Type B pancreatic cell (in vitro differentiated cells): ENCODE results near the gene LRP11. TPM values are rescaled to one million over a fixed set of nuclear protein-coding genes. Genes with fewer than 3 reads are reported as not detected.
"Not testable (repeated sequence)": the region's sequence is repeated elsewhere in the genome, so short reads cannot be mapped to it uniquely, and the experiment has no call there.

Experiments used
- DNase-seq: peaks from one replicate; pipeline ENCODE4 v3.0.0; 2021; ENCODE audit warnings: mixed read lengths; ENCODE audit not compliant: unreplicated experiment; ENCODE audit errors: extremely low spot score
- H3K27ac Mint-ChIP-seq: 2 replicates; pipeline ENCODE4 v1.8.0; 2021; ENCODE audit warnings: mild to moderate bottlenecking, mixed read lengths
- H3K27me3 Mint-ChIP-seq: 2 replicates; pipeline ENCODE4 v1.8.0; 2021; ENCODE audit warnings: mixed read lengths
- H3K36me3 Mint-ChIP-seq: 2 replicates; pipeline ENCODE4 v1.8.0; 2021; ENCODE audit warnings: mixed read lengths
- H3K4me1 Mint-ChIP-seq: one replicate; pipeline ENCODE4 v1.8.0; 2021; ENCODE audit warnings: mixed read lengths; ENCODE audit not compliant: unreplicated experiment
- H3K4me3 Mint-ChIP-seq: 2 replicates; pipeline ENCODE4 v1.8.0; 2021; ENCODE audit warnings: mild to moderate bottlenecking, mixed read lengths
- H3K9me3 Mint-ChIP-seq: 2 replicates; pipeline ENCODE4 v1.8.0; 2021; ENCODE audit warnings: mixed read lengths
- total RNA-seq: library from RNA; stranded (reverse); gene quantifications from 2 replicates; pipeline ENCODE4 v1.2.1, GENCODE V29; 2021; ENCODE audit warnings: low replicate concordance
- TF ChIP-seq, protein P1 (sequence below): fragments of 200-600 bp; sonication (generic); conservative IDR thresholded peaks from 2 replicates; pipeline ENCODE4 v1.5.0; 2021; ENCODE audit warnings: antibody characterized with exemption, mild to moderate bottlenecking

Gene LRP11
- total RNA-seq, 1 donor from 2014 or later: 56.6 TPM

DNA sequence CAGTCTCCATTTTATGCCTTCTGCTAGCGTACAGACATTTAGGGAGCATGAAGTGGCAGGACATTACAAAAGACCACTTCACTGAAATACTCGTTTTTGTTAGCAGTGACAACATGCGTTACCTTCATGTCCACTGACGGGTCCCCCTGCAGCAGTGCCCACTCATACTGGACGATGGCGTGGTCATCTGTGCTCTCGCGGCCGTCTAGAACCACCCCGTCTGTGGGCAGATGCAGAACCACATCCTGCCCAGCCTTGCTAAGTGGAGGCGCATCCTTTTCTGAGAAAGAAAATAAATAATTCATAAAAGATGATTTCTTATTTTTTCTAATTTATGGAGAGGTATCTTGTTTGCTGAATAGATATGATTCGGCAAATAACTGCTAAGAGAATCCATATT is 11.3 kb downstream of the LRP11 start:
- H3K36me3 Mint-ChIP-seq: peaks cover 18% of the 10 kb centered on the region
- peaks cover 23% of the 10 kb centered on the region for H3K4me1 Mint-ChIP-seq
- peak overlapping the region; percentile 43 for H3K27ac Mint-ChIP-seq
- no peak for DNase-seq
- H3K4me3 Mint-ChIP-seq: no peak overlapping the region
- TF ChIP-seq, protein P1, sequence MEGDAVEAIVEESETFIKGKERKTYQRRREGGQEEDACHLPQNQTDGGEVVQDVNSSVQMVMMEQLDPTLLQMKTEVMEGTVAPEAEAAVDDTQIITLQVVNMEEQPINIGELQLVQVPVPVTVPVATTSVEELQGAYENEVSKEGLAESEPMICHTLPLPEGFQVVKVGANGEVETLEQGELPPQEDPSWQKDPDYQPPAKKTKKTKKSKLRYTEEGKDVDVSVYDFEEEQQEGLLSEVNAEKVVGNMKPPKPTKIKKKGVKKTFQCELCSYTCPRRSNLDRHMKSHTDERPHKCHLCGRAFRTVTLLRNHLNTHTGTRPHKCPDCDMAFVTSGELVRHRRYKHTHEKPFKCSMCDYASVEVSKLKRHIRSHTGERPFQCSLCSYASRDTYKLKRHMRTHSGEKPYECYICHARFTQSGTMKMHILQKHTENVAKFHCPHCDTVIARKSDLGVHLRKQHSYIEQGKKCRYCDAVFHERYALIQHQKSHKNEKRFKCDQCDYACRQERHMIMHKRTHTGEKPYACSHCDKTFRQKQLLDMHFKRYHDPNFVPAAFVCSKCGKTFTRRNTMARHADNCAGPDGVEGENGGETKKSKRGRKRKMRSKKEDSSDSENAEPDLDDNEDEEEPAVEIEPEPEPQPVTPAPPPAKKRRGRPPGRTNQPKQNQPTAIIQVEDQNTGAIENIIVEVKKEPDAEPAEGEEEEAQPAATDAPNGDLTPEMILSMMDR: no peak
- no peaks in the 10 kb centered on the region for H3K9me3 Mint-ChIP-seq
- H3K27me3 Mint-ChIP-seq: no peaks in the 10 kb centered on the region

DNA sequence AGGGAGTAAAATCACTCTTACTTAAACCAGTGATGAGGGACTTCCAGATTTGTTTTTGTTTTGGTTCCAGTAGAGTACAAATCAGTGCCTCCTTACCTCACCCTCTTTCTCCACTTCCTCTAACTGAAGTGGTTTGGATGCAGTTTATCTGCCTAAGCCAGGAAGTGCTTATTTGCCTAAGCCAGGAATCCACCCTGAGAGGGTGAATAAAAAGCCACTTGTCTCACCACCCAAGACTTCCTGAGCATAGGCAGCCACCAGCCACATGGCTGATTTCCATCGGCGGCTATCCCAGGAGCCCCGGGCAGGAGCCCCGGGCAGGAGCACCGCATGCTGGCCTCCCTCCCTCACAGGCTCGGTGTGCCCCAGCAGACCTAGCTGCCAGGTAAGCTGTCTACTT is 12.0 kb downstream of the LRP11 start:
- no peak for DNase-seq
- peak overlapping the region; percentile 43 for H3K27ac Mint-ChIP-seq
- H3K27me3 Mint-ChIP-seq: no peaks in the 10 kb centered on the region
- peaks cover 18% of the 10 kb centered on the region for H3K36me3 Mint-ChIP-seq
- H3K4me1 Mint-ChIP-seq: peaks cover 23% of the 10 kb centered on the region
- no peak overlapping the region for H3K4me3 Mint-ChIP-seq
- H3K9me3 Mint-ChIP-seq: no peaks in the 10 kb centered on the region
- TF ChIP-seq, protein P1: no peak

DNA sequence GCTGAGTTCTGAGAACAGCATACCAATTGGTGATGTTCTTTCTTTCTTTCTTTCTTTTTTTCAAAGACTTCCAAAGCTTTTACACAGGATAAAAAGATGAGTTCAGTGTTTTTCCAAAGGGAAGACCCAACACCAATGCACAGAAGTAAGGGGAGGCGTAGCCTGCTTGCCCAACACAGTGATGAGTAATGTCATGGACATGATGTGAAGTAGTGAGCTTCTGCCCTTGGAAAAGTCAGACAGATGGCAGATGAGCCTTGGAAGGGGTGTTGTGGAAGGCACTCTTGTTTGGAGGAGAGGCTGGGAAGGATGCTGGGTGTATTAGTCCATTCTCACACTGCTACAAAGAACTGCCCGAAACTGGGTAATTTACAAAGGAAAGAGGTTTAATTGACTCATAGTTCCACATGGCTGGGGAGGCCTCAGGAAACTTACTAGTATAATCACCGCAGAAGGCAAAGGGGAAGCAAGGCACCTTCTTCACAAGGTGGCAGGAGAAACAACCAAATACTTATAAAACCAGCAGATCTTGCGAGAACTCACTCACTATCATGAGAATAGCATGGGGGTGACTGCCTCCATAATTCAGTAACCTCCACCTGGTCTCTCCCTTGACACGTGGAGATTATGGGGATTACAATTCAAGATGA is 12.6 kb downstream of the LRP11 start:
- Mint-ChIP-seq H3K36me3 (peaks cover 18% of the 10 kb centered on the region), H3K4me1 (peaks cover 20% of the 10 kb centered on the region), H3K9me3 (no peaks in the 10 kb centered on the region), H3K27ac (no peak overlapping the region), H3K27me3 (no peaks in the 10 kb centered on the region), H3K4me3 (no peak overlapping the region)
- TF ChIP-seq, protein P1: no peak
- no peak for DNase-seq

DNA sequence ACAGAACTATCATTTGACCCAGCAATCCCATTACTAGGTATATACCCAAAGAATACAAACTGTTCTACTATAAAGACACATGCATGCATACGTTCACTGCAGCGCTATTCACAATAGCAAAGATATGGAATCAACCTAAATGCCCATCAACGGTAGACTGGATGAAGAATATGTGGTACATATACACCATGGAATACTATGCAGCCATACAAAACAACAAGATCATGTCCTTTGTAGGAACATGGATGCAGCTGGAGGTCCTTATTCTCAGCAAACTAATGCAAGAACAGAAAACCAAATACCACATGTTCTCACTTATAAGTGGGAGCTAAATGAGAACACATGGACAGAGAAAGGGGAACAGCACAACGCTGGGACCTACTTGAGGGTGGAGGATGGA is 15.8 kb downstream of the LRP11 start:
- not testable (repeated sequence) for H3K4me3 Mint-ChIP-seq, H3K27ac Mint-ChIP-seq, DNase-seq, H3K27me3 Mint-ChIP-seq, H3K9me3 Mint-ChIP-seq, H3K4me1 Mint-ChIP-seq
- peaks cover 18% of the 10 kb centered on the region for H3K36me3 Mint-ChIP-seq

DNA sequence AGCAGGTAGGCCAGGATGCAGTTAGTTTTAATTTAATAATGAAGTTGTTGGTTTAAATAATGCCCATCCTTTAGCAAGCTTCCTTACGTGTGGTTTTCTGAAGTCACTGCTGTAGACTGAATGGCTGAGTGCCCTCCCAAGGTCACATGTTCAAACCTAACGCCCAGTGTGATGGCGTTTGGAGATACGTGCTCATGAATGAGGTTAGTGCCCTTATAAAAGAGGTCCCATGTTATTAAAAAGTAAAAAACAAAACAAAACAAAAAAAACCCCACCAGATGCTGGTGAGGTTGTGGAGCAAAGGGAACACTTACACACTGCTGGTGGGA is 16.3 kb downstream of the LRP11 start:
- Mint-ChIP-seq H3K4me3 (no peak overlapping the region), H3K27ac (peak overlapping the region; percentile 84)

DNA sequence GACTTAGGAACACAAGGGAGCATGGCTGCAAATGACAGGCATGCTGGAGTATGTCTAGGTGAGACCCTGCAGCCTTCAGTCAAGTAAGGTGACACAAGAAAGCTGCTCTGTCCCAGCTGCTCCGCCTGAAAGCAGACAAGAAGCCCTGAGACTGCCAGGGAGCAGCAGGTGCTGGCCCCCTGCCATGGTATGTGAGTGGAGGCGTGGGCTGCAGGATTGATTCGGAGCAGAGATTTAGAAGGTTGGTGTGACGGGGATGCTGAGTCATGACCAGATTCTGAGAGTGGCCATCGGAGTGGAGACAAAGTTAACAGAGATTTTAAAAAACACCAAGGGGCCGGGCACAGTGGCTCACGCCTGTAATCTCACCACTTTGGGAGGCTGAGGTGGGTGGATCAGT is 17.8 kb downstream of the LRP11 start:
- Mint-ChIP-seq H3K4me3 (peak overlapping the region; percentile 35), H3K36me3 (peaks cover 19% of the 10 kb centered on the region), H3K27me3 (no peaks in the 10 kb centered on the region), H3K27ac (peak overlapping the region; percentile 89), H3K4me1 (peaks cover 11% of the 10 kb centered on the region), H3K9me3 (no peaks in the 10 kb centered on the region)
- DNase-seq: no peak
- TF ChIP-seq, protein P1: no peak

More for the DNA sequence above, 16.3 kb downstream of the LRP11 start:
- H3K27me3 Mint-ChIP-seq: no peaks in the 10 kb centered on the region
- peaks cover 6% of the 10 kb centered on the region for H3K4me1 Mint-ChIP-seq
- no peak for DNase-seq
- H3K36me3 Mint-ChIP-seq: peaks cover 18% of the 10 kb centered on the region
- H3K9me3 Mint-ChIP-seq: no peaks in the 10 kb centered on the region
- TF ChIP-seq, protein P1: no peak
